NCI-H1092 treated with DMSO at 0.1 percent for 48 hours (cell line): ENCODE data around the gene CWC15.
"Not testable (repeated sequence)": the region's sequence is repeated elsewhere in the genome, so short reads cannot be mapped to it uniquely, and the experiment has no call there.

Experiments
- DNase-seq: peaks from one replicate; lab custom pipeline; 2025; lab: John Stamatoyannopoulos, UW

CWC15 gene

GRCh38 chr11:94954753-94955152 is 18.6 kb downstream of the CWC15 start:
- no peak for DNase-seq

GRCh38 chr11:94948070-94948617 is 25.2 kb downstream of the CWC15 start:
- no peak for DNase-seq

GRCh38 chr11:94946812-94947211 is 26.5 kb downstream of the CWC15 start:
- no peak for DNase-seq

GRCh38 chr11:94941131-94941530 is 32.2 kb downstream of the CWC15 start:
- DNase-seq, result no peak

- no peak for DNase-seq
Observed at GRCh38 chr11:94939346-94939745, 34.0 kb downstream of the CWC15 start.

- DNase-seq, result peak; percentile 68
Observed at GRCh38 chr11:94938095-94939055, 35.0 kb downstream of the CWC15 start.

GRCh38 chr11:94934846-94935245 is 38.5 kb downstream of the CWC15 start:
- no peak for DNase-seq

- no peak for DNase-seq
Observed at GRCh38 chr11:94934362-94934761, 39.0 kb downstream of the CWC15 start.

- DNase-seq, result no peak
Observed at GRCh38 chr11:94933223-94934130, 39.9 kb downstream of the CWC15 start.

GRCh38 chr11:94932503-94932902 is 40.9 kb downstream of the CWC15 start:
- no peak for DNase-seq

GRCh38 chr11:94932072-94932471 is 41.3 kb downstream of the CWC15 start:
- DNase-seq, result not testable (repeated sequence)

GRCh38 chr11:94928117-94928990 is 45.0 kb downstream of the CWC15 start:
- no peak for DNase-seq

- no peak for DNase-seq
Observed at GRCh38 chr11:94926698-94927237, 46.6 kb downstream of the CWC15 start.

- DNase-seq, result no peak
Observed at GRCh38 chr11:94926271-94926625, 47.1 kb downstream of the CWC15 start.

GRCh38 chr11:94925422-94926270 is 47.7 kb downstream of the CWC15 start:
- DNase-seq, result no peak

GRCh38 chr11:94924612-94925011 is 48.7 kb downstream of the CWC15 start:
- DNase-seq, result no peak

GRCh38 chr11:94924171-94924572 is 49.2 kb downstream of the CWC15 start:
- no peak for DNase-seq

- DNase-seq, result no peak
Observed at GRCh38 chr11:94923004-94923334, 50.4 kb downstream of the CWC15 start.

GRCh38 chr11:94922321-94923003 is 50.9 kb downstream of the CWC15 start:
- DNase-seq, result no peak

- no peak for DNase-seq
Observed at GRCh38 chr11:94920311-94920710, 53.0 kb downstream of the CWC15 start.
